Tibial nerve (tissue), 4 donors: ENCODE data around the gene NUDT21. TPM values are rescaled to one million over a fixed set of nuclear protein-coding genes. Genes with fewer than 3 reads are reported as not detected.

Experiments
- DNase-seq, 2 donors: peaks; one replicate each; pipeline ENCODE4 v3.0.0-alpha.2; 2019; ENCODE audit warnings: low spot score in 2 of 2
- H3K27ac ChIP-seq, 4 donors: fragments of 200-600 bp; sonication (generic) in 3 of 4; one replicate each; pipeline ENCODE4 v1.5.1; 2017 to 2019; ENCODE audit warnings: mild to moderate bottlenecking in 1 of 4
- H3K27me3 ChIP-seq, 2 donors: fragments of 200-600 bp; sonication (generic) in 1 of 2; one replicate each; pipeline versions ENCODE4 v1.5.1 to v1.6.0; 2017 to 2019
- H3K36me3 ChIP-seq, 3 donors: fragments of 200-600 bp; sonication (generic); one replicate each; pipeline ENCODE4 v1.5.1; 2018 to 2019
- H3K4me1 ChIP-seq, 4 donors: fragments of 200-600 bp; sonication (generic) in 3 of 4; one replicate each; pipeline ENCODE4 v1.5.1; 2017 to 2019
- H3K4me3 ChIP-seq, 4 donors: fragments of 200-600 bp; sonication (generic) in 3 of 4; one replicate each; pipeline ENCODE4 v1.5.1; 2017 to 2019; ENCODE audit warnings: mild to moderate bottlenecking in 1 of 4, moderate library complexity in 1 of 4
- H3K9me3 ChIP-seq, 4 donors: fragments of 200-600 bp; sonication (generic) in 3 of 4; one replicate each; pipeline ENCODE4 v1.5.1; 2017 to 2019
- CTCF ChIP-seq, 5 experiments: fragments of 200-600 bp in 3 of 5; fragments of 450-650 bp in 2 of 5; sonication (generic) in 3 of 5; IDR thresholded peaks; one replicate each; pipeline ENCODE4 v1.5.1; 2016 to 2019; ENCODE audit warnings: antibody characterized with exemption in 5 of 5, mild to moderate bottlenecking in 3 of 5, moderate library complexity in 2 of 5
- EP300 ChIP-seq, 2 donors: sonication (generic); formaldehyde crosslinking; IDR thresholded peaks; one replicate each; pipeline ENCODE4 v1.6.1; 2017; ENCODE audit warnings: antibody characterized with exemption in 2 of 2, mild to moderate bottlenecking in 1 of 2
- POLR2A ChIP-seq, 2 donors: fragments of 450-650 bp; IDR thresholded peaks; one replicate each; pipeline ENCODE4 v1.6.1; 2017; ENCODE audit warnings: antibody characterized with exemption in 2 of 2, mild to moderate bottlenecking in 2 of 2, moderate library complexity in 2 of 2
- WGBS, 2 donors: methylation state at CpG; one replicate each; pipeline ENCODE4 v1.1.5; 2018; 5-methylcytosine and 5-hydroxymethylcytosine counted together
- total RNA-seq, 4 donors: library from RNA; depleted of rRNA; stranded (reverse); fragments of >200 nt; gene quantifications; one replicate each; pipeline ENCODE4 v1.1.0, GENCODE V29; 2016

The NUDT21 gene
- total RNA-seq, 4 donors from 2014 or later: 41.5 to 57.3 (median 47.2) TPM

- 93 to 94% methylated on average over 2 of the region's 2 CpGs for WGBS, 2 donors
- DNase-seq: no peak
- TF ChIP-seq POLR2A (IDR thresholded peaks at IDR 0.05) (no peak), EP300 (IDR thresholded peaks at IDR 0.05) (no peak), CTCF (IDR thresholded peaks at IDR 0.05) (no peak)
- peaks cover 0 to 93% (median 0%) of the 10 kb centered on the region in 3 donors for H3K36me3 ChIP-seq
- H3K27ac ChIP-seq: peak overlapping the region in 1 of 4 donors; percentile 36
- H3K4me3 ChIP-seq: no peak overlapping the region
- peaks cover 0 to 11% (median 5%) of the 10 kb centered on the region in 4 donors for H3K4me1 ChIP-seq
- no peaks in the 10 kb centered on the region for H3K9me3 ChIP-seq
- no peaks in the 10 kb centered on the region for H3K27me3 ChIP-seq
These were observed 28.3 kb upstream of the NUDT21 start for GRCh38 chr16:56479469-56479868.

- WGBS, 2 donors: 78 to 89% methylated on average over 2 of the region's 2 CpGs
- no peak for TF ChIP-seq CTCF (IDR thresholded peaks at IDR 0.05)
- no peak for TF ChIP-seq POLR2A (IDR thresholded peaks at IDR 0.05)
- TF ChIP-seq EP300 (IDR thresholded peaks at IDR 0.05): no peak
- Histone ChIP-seq H3K27me3 (no peaks in the 10 kb centered on the region), H3K36me3 (peaks cover 0 to 91% (median 0%) of the 10 kb centered on the region in 3 donors), H3K9me3 (no peaks in the 10 kb centered on the region), H3K27ac (peak overlapping the region in 2 of 4 donors; percentile 12 to 36), H3K4me3 (no peak overlapping the region), H3K4me1 (peaks cover 0 to 11% (median 5%) of the 10 kb centered on the region in 4 donors)
- no peak for DNase-seq
These were observed 27.3 kb upstream of the NUDT21 start for GRCh38 chr16:56478281-56479049.

GRCh38 chr16:56477096-56477878 lies 26.2 kb upstream of the NUDT21 start:
- no peak overlapping the region for H3K4me3 ChIP-seq
- no peak for DNase-seq
- H3K27ac ChIP-seq: peak overlapping the region in 2 of 4 donors; percentile 16 to 68
- H3K27me3 ChIP-seq: no peaks in the 10 kb centered on the region
- H3K36me3 ChIP-seq: peaks cover 0 to 92% (median under 1%) of the 10 kb centered on the region in 3 donors
- peaks cover 0 to 11% (median 5%) of the 10 kb centered on the region in 4 donors for H3K4me1 ChIP-seq
- no peaks in the 10 kb centered on the region for H3K9me3 ChIP-seq
- 82 to 84% methylated on average over 2 of the region's 2 CpGs for WGBS, 2 donors
- TF ChIP-seq POLR2A (IDR thresholded peaks at IDR 0.05): no peak
- TF ChIP-seq EP300 (IDR thresholded peaks at IDR 0.05): peak in 1 of 2 donors; percentile 25
- TF ChIP-seq CTCF (IDR thresholded peaks at IDR 0.05): no peak

- DNase-seq: no peak
- TF ChIP-seq POLR2A (IDR thresholded peaks at IDR 0.05) (no peak), CTCF (IDR thresholded peaks at IDR 0.05) (no peak), EP300 (IDR thresholded peaks at IDR 0.05) (no peak)
- H3K27ac ChIP-seq: peak overlapping the region in 1 of 4 donors; percentile 68
- WGBS, 2 donors: 78% methylated on average over 2 of the region's 2 CpGs
- H3K4me1 ChIP-seq: peaks cover 0 to 11% (median 5%) of the 10 kb centered on the region in 4 donors
- H3K27me3 ChIP-seq: no peaks in the 10 kb centered on the region
- peaks cover 0 to 97% (median 14%) of the 10 kb centered on the region in 3 donors for H3K36me3 ChIP-seq
- H3K4me3 ChIP-seq: no peak overlapping the region
- H3K9me3 ChIP-seq: no peaks in the 10 kb centered on the region
These were observed 24.1 kb upstream of the NUDT21 start for GRCh38 chr16:56475201-56475600.

GRCh38 chr16:56470666-56471065 lies 19.5 kb upstream of the NUDT21 start:
- 91 to 95% methylated on average over 1 of the region's 1 CpG for WGBS, 2 donors
- no peak overlapping the region for H3K4me3 ChIP-seq
- no peaks in the 10 kb centered on the region for H3K9me3 ChIP-seq
- H3K4me1 ChIP-seq: no peaks in the 10 kb centered on the region
- H3K27me3 ChIP-seq: no peaks in the 10 kb centered on the region
- no peak for DNase-seq
- H3K27ac ChIP-seq: no peak overlapping the region
- H3K36me3 ChIP-seq: peaks cover 8 to 98% (median 15%) of the 10 kb centered on the region in 3 donors
- TF ChIP-seq CTCF (IDR thresholded peaks at IDR 0.05): no peak
